Right kidney (tissue), 1 donor: ENCODE measurements around the gene MYO18B.
"Not testable (repeated sequence)": the region's sequence is repeated elsewhere in the genome, so short reads cannot be mapped to it uniquely, and the experiment has no call there.

Experiments
- DNase-seq: peaks from one replicate; pipeline ENCODE4 v3.0.0-alpha.2; 2016

MYO18B gene

DNA sequence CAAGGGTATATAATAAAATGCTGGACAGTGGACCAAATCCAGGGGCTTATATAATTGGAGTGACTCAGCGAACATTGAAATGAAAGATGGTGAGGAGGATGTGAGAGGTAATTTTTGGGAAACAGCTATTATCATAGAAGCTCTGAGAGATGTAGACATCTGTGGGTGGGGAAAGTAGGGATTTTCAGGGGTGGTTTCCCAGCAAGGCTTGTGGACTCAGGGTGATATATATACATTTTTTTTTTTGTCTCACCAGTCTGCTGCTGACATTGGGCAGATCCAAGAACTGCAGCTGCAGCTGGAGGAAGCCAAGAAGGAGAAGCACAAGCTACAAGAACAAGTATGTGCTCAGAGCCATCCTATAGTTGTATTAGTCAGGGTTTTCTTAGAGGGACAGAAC, 208.1 kb downstream of the MYO18B start:
- no peak for DNase-seq

DNA sequence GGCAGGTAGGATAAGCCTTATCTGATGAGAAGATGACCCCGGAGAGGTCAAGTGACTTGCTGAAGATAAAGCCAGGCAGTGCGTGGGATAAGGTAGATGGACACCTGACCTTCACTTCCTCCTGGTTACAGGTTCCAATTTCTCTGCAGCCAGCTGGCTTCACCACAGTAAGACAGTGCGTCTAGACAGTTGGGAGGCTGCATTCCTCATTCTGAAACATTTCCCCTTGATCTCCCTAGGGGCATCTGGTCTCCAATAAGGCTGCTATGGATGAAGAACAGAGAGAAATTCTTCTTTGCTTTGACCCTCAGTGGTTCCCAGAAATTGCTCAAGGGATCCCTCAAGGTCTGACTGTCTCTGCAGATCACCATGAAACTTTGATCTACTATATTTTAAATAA, 211.3 kb downstream of the MYO18B start:
- DNase-seq: no peak

DNA sequence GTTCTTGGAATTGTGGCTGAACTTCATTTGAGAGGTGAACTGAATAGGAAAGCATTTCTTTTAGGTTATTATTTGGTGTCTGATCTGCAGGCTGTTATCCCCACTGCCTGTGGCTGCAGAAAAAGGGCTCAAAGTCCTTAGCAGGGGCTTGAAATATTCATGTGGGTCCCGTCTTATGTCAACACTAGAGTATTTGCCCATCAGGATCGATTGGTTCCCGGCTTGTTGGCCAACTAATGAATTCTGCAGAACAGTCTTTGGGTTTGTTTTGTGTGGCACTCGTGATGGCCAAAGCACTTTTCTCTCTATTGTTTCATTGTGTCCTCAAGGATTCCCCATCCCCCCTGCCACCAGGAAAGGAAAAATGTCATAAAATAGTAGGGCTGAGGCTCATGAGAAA, 211.9 kb downstream of the MYO18B start:
- no peak for DNase-seq

DNA sequence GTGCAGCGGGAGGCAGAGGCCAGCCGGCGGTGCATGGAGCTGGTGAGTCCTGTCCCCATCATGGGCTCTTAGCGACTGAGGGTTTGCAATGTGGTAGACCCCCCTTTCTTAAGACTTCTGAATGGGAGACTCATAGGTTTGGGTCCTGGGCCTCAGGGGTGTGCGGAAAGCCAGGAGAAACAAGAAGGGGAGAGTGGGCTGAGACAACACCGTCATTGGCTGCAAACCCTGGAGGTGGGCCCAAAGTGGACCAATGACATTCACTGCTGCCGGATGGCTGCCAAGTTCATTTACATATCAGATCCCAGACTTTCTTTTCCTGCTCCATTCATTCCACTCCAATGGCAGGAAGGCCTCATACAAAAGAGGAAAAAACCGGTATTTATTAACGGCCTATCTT, 213.3 kb downstream of the MYO18B start:
- DNase-seq: no peak

DNA sequence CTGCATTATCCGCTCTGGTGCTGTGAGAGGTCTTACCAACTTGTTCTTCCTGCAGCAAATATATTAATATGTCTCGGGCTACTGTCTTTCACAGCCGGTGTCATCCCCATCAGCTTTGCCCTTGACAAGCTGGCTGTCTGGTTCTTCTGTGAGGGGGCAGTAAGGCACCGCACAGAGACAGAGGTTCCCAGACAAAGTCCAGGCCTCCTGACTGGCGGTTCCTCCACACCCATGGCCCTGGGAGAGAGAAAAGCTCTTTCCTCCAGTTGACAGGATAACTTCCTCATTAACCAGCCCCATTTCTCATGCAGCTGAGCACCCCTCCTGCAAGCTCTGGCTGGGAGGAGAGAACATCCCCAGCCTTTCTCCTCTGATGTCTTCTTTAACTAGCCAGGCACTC, 214.8 kb downstream of the MYO18B start:
- no peak for DNase-seq

DNA sequence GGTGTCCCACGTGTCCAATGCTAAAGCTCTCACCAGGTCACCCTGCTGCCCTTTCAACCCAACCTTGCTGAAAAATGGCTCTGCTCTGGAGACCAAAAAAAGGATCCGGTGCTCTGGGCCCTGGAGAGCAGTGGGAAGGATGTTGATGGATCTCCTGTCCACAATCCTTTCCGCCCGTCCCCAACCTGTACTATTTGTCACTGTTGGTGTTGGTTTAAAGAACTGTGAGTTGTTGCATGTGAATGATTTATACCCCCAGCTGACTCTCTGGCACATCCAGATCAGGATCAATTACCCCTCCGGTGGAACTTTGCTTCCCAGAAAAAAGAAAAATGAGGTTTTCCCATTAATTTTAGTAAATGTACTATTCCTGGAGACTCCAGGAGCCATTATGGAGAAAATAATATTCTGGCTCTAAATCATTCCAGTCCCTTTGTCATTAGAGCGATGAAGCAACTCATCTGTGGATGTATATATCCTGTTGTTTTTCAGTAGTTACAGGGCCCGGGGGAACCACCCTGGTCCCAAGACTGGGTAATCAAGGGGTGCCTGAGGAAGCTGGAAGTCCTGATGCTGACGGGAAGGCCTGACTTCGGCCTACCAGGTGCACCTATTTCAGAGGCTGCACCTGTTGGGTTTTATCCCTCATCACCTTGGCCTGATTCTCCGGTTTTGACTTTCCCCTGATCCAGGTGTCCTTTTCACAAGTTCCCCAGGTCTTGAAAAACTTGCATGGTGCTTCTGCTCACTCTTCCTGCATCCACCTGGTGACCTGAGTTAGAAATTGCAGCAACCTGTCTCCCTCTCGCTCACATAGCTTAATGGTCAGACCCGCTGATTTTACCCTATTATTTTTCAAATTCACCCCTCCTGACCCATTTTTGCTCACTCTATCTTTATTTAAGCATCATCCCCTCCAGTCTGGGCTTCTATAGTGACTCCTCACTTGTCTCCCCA, 218.1 kb downstream of the MYO18B start:
- DNase-seq: no peak

DNA sequence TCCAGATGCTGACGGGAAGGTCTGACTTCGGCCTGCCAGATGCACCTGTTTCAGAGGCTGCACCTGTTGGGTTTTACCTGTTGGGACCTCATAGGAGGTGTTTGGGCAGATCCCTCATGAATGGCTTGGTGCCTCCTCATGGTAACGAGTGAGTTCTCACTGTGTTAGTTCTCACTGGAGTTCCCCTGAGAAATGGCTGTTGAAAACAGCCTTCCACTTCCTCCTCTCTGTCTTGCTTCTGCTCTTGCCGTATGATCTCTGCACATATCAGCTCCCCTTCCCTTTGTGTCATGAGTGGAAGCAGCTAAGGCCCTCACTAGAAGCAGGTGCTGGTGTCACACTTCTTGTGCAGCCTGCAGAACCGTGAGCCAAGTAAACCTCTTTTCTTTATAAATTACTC, 219.7 kb downstream of the MYO18B start:
- DNase-seq: no peak

DNA sequence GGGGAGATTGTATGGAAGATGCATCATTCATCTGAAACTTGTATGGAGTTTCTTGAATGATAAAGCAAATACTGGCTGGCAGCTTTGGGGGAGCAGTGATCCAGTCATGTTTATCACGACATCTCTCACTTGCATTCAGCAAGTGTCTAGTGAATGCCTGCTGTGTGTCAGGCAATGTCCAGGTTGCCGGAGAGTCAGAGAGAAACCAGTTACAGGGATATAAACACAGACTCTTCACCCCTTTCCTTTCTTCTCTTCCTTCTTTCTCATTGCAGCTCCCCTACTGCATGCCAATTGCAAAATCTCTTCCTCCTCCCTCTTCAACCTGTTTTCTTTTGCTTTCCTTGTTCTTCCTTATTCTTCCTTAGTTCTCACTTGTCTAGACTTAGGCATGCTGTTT, 220.7 kb downstream of the MYO18B start:
- no peak for DNase-seq

DNA sequence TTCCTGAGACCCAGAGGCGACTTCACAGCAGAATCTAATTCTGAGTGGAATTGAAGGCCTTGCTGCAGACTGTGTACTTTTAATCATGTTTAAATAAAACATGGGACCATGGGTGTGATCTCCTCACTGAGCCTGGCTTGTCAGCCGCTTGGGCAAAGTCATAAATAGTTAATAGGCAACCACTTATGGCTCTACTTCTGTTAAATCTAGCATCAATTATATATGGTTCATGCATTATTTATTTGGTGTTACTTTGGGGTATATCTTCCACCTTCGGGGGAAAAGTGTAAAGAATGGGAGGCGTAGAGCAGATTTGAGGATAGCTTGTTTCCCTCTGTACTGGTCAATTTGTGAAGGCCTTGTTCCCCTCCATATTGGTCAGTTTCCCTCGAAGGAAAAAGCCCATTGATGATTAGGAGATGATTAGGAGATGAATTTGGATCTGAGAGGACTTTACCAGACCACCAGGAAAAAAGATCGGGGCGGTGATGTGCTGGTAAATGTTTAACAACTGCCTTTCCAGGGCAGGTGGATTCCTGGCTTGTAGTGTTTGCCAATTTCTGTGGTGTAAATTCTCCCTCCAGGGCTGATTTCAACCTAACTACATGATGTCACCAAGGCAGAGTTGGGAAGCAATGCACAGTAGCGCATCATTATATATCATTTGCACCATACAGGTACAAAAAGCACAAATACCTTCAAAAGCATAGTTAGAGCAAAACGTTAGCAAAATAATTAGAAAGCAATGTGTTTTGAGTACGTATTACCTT, 223.2 kb downstream of the MYO18B start:
- no peak for DNase-seq

DNA sequence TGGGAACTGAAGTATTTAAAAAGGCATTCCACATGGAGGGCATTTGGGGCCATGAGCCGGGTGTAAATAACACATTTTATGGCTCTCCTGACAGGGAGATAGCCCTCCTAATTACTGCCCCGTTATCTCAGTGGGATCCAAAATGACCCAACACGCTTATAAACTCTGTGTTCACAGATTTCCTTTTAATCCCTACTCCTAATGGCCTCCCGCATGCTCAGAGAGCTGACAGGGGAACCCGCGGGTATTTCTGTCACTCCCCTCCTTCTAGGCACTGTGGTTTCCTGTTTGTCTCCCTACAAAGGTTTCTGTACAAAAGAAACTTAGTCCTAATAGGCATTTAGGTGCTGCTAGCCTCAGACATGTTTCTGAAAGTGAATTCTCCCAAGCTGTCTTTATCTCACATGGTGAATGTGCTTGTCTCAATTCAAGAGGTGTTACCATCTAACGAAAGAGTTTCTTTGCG, 224.5 kb downstream of the MYO18B start:
- DNase-seq: no peak

DNA sequence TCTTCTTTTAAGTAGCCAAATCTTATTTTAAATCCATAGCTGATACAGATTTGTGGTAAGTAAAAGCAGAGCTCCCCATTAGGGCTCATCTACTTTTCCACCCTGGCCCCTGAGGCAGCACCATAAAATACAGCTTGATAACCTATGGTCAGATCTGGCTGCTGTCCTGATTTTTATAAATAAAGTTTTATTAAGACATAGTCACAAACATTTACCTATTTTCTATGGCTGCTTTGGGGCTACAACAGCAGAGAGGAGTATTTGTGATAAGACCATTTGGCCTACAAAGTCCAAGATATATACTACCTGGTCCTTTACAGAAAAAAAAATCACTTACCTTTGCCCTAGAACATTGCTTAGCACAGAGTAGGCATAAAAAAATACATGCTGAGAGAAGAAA, 227.3 kb downstream of the MYO18B start:
- DNase-seq: no peak

DNA sequence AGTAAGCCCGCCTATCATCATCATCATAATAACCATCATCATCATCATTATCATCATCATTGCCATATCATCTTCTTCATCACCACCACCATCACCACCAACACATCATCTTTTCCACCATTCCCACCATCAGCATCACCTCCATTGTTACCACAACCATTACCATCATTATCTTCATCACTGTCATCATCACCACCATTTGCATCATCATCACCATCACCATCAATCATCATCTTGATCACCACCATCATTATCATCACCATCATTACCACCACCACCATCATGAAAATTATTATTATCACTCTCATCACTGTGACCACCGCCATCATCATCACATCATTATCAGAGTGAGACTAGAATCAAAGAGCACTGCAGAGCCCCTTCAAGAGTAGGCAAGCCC, 227.9 kb downstream of the MYO18B start:
- no peak for DNase-seq

DNA sequence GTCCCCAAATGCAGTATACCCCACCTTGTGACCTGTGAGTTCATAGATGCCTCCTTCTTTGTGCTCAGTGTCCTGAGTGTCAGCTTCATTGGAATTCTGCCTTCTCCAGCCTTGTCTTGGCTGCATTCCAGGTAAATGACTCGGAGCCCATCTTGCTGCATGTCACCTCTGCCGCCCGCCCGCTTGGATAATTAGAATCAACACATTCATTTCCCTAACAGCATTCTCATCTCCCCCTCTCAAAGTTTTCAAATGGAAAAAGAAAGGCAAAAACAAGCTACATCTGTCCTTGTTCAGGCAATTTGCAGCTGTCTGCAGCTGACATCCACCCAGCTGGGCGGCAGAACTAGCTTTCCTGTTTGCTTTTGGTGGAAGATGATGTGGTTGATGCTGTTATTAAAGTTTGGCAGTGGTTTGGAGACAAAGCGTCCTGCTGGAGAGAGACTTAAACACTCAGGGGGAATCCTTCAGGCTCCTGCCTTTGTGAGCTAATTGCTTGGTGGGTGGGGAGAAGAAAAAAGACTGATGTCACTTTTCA, 228.5 kb downstream of the MYO18B start:
- DNase-seq: peak; percentile 2

DNA sequence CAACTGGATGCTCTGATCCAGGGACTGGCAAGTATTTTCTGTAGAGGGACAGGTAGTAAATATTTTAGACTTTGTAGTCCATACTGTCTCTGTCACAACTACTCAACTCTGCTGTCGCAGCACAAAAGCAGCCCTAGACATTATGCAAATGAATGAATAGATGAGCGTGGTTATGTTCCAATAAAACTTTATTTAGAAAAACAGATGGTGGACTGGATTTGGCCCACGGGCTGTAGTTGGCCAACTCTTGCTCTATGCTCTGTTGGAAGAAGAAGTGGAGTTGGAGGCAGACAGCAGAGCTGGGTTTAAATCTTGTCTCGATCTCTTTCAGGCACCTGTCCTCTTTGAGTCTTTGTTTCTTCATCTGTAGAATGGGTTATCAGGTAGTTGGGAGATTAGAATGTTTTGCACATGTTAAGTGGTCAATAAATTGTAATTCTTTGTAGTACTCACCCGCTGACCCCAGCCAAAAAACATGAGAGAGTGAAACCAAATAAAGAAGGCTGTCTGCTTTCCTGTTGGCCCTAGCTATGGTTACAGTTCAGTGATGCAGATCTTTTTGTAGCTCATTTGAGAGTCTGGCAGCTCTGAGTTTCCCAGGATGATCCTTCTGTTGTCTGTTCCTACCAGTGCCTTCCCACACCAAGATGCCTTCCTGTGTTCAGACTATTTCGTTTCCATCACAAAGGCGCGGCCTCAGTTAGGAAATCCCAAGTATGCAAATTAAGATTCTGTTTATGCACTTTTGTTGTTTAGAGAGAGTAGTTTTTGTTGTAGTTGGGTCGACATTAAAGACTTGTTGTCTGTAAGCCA, 229.2 kb downstream of the MYO18B start:
- DNase-seq: no peak

DNA sequence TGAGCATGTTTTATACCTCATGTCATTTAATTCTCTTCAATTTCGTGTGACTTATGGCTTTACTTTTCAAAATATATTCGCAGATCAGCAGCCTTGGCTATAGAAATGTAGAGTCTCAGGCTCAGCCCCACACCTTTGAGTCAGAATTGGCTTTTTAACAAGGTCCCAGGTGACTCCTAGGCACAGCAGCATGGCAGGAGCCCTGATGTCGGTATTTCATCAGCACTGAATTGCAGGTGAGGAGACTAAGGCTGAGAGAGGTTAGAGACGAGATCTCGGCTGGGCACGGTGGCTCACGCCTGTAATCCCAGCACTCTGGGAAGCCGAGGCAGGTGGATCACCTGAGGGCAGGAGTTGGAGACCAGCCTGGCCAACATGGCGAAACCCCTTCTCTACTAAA, 230.4 kb downstream of the MYO18B start:
- DNase-seq: no peak

DNA sequence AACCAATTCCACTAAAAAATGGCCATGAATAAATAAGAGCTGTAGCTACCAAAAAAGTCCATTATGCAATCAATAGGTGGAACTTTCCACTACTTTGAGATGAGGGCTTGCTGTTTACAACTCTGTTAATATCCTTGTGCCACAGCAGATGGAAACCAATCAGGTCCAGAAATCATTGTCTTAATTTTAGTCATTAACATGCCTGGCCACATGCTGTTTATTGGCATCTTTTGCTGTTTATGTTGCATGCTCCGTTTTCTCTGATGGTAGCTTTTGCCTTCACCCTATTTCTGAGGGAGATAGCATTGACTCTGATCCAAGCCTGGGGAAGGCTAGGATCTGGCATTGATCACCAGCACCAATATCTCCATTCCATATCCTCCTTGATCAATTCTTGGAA, 234.4 kb downstream of the MYO18B start:
- DNase-seq: no peak

DNA sequence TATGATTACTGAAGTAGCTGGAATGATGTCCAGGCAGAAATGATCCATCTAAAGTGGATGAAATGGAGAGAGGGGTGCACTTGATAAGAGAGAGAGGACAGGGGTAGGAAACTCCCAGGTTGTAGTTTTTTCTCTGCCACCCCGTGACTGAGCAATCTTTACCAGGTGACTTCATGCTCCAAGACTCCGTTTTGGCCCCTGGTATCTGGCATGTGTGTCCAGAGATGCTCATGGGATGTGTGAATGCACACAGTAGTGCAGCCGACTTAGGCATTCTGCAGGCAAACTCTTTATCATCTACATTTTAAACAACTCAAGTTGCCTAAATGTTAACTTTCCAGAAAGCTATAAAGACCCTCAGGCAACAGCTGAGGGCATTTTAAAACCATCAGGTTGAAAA, 238.0 kb downstream of the MYO18B start:
- no peak for DNase-seq

DNA sequence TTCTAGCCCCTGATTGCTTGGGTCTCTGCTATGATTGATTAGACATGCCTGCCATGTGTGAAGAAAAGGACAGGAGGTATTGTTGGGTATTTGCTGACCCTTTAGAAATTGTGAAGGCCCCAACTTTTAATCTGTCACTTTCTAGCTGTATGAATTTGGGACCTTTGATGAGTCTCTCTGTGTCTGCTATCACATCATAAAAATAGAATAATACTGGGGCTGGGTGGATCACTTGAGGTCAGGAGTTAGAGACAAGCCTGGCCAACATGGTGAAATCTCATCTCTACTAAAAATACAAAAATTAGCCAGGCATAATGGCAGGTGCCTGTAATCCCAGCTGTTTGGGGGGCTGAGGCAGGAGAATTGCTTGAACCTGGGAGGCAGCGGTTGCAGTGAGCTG, 242.9 kb downstream of the MYO18B start:
- DNase-seq: not testable (repeated sequence)

DNA sequence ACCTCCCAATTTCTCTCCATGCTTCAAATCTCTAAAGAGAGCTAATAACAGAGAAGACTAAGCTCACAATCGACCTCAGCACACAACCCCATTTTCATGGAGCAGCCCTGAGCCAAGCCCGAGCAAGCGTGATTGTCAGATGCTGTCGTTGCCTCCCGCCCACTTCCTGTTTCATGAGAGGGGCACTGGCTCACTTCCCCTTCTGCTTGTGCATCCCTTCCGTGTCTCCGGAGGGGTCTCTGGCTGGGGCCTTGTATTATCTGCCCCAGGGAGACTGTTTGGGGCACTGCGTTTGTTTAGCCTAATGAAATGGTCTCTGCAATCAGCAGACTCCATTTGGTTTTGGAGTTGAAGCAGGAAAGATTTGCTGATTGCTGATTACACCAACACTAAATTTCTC, 246.0 kb downstream of the MYO18B start:
- DNase-seq: no peak

DNA sequence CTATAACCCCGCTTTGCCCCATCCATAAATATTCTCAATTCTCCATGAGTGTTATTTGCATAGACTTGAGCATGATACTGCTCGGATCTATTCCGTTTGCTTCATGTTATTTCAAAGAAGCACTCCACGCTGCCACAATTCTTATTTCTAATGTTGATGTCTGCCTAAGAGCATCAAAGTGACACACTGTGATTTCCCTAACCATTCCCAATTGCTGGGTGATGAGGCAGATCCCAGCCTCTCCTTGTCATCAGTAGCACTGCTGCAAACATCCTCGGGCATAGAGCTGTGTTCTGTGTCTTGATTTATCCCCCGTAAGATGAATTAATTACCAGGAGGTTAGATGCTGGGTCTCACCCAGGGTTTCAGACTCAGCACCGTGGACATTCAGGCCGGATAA, 249.0 kb downstream of the MYO18B start:
- no peak for DNase-seq

DNA sequence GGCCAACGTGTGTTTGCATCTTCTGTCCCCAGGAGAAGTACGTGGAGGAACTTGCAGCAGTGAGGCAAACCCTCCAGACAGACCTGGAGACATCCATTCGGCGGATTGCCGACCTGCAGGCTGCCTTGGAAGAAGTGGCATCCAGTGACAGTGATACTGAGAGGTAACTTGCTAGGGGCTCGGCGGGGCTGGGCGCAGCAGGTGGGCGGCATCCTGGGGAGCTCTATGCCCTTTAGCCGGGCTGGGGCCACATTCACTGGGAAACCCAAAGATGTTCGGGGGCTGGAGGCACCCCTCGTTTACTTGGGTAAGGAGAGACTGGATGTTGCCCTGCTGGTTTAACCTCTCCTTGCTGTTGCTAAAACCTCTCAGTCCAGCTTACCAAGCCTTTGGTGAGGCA, 250.3 kb downstream of the MYO18B start:
- DNase-seq: no peak

DNA sequence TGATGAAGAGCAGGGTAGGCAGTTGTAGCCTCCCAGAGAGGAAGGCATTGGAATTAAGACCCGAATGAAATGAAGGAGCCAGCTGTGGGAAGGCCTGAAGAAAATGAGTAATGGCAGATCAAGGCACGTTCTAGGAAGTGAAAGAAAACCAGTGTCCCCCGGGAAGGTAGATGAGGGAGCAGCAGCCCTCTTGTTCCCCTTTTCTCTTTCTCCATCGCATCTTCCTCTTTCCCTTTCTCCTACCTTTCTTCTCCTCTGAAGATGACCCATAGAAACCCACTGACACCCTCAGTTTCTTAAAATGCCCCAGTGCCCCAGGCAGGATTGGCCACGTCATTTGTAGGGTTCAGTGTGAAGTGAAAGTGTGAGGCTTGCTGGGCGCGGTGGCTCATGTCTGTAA, 254.7 kb downstream of the MYO18B start:
- DNase-seq: no peak
